ENCODE data around the gene NFX1. TPM values are rescaled to one million over a fixed set of nuclear protein-coding genes. Genes with fewer than 3 reads are reported as not detected.

NFX1 gene
- total and polyA plus RNA-seq, 10 of the 15 experiments (the other 5 are each of a cell fraction or from before 2014, with no cell fraction given), result 11.9 to 45.1 (median 36.1) TPM

- peak; percentile 100 for TF ChIP-seq CREM (IDR thresholded peaks at IDR 0.05; ENCODE audit: low read depth)
- peak; percentile 55; the same call in 1 of the 2 replicates for TF ChIP-seq JUND (IDR thresholded peaks at IDR 0.05; ENCODE audit: low read depth, low read length)
- TF ChIP-seq ZNF217 (IDR thresholded peaks at IDR 0.05), result no peak
- TF ChIP-seq CTCF (IDR thresholded peaks at IDR 0.05 in 2 of 3, conservative IDR thresholded peaks at IDR 0.05 in 1 of 3; ENCODE audit: control insufficient read depth in 2 of 3, extremely low read depth in 1 of 3, insufficient read depth in 1 of 3, low read depth in 3 of 3, low read length in 3 of 3), result no peak
- no peak for TF ChIP-seq ZNF24 (IDR thresholded peaks at IDR 0.05)
- TF ChIP-seq PAX5 (IDR thresholded peaks at IDR 0.05; ENCODE audit: borderline replicate concordance, low read depth, low read length), result peak; percentile 74; the same call in 1 of the 2 replicates
- TF ChIP-seq TCF12 (IDR thresholded peaks at IDR 0.05; ENCODE audit: low read depth, low read length), result peak; percentile 53; the same call in 1 of the 2 replicates
- TF ChIP-seq SKIL (IDR thresholded peaks at IDR 0.05; ENCODE audit: low read depth, poor library complexity, severe bottlenecking), result peak; percentile 78
- TF ChIP-seq BHLHE40 (IDR thresholded peaks at IDR 0.05; ENCODE audit: borderline replicate concordance in 1 of 2, low read depth in 2 of 2, low read length in 1 of 2), result peak; percentile 97 to 99
- no peak for TF ChIP-seq ZNF622 (IDR thresholded peaks at IDR 0.05)
- peak; percentile 98 for TF ChIP-seq MAX (IDR thresholded peaks at IDR 0.05; ENCODE audit: low read depth, low read length)
- TF ChIP-seq ATF3 (IDR thresholded peaks at IDR 0.05; ENCODE audit: borderline replicate concordance, extremely low read depth, low read depth, low read length), result peak; percentile 97
- TF ChIP-seq CBX5 (IDR thresholded peaks at IDR 0.05; ENCODE audit: low read depth), result peak; percentile 92
- 0 out of 2 replicates have a peak, but pooled peaks have one; percentile 28 for TF ChIP-seq JUNB (IDR thresholded peaks at IDR 0.05)
- peak; percentile 100 for TF ChIP-seq NBN (IDR thresholded peaks at IDR 0.05)
- no peak for TF ChIP-seq CUX1 (IDR thresholded peaks at IDR 0.05; ENCODE audit: insufficient replicate concordance, low read depth, low read length)
- TF ChIP-seq MEF2A (IDR thresholded peaks at IDR 0.05; ENCODE audit: insufficient read depth, low read depth, low read length), result peak; percentile 91
- TF ChIP-seq RAD21 (IDR thresholded peaks at IDR 0.05; ENCODE audit: insufficient read depth, low read depth, low read length), result no peak
- TF ChIP-seq POLR2AphosphoS2 (IDR thresholded peaks at IDR 0.05; ENCODE audit: low read depth, low read length), result peak; percentile 94
Observed at GRCh38 chr9:33290247-33291030, at the start of gene NFX1 (continued).

Measured in GM12878 (cell line).